Mucosa of descending colon (tissue), 3 donors: Measurements from ENCODE around the gene DOCK8. TPM values are rescaled to one million over a fixed set of nuclear protein-coding genes. Genes with fewer than 3 reads are reported as not detected.
A peak's percentile ranks its signal among the peaks of the same experiment; 100 is the strongest.

ENCODE experiments used
- ATAC-seq: fragments of 200-7000 bp; cut with Tn5 transposase; one replicate; pipeline ENCODE4 v1.9.1; 2020; ENCODE audit warnings: mild to moderate bottlenecking, moderate library complexity
- DNase-seq, 3 donors: peaks; one replicate each; pipeline ENCODE4 v3.0.0-alpha.2; 2020
- H3K36me3 ChIP-seq: fragments of 200-600 bp; one replicate; pipeline ENCODE4 v1.8.0; 2021; ENCODE audit warnings: low read depth, mild to moderate bottlenecking
- H3K4me1 ChIP-seq: fragments of 200-600 bp; one replicate; pipeline ENCODE4 v1.8.0; 2021; ENCODE audit warnings: low read depth, mild to moderate bottlenecking
- H3K4me3 ChIP-seq: fragments of 200-600 bp; one replicate; pipeline ENCODE4 v1.8.0; 2021; ENCODE audit warnings: mild to moderate bottlenecking
- H3K9me3 ChIP-seq: fragments of 200-600 bp; one replicate; pipeline ENCODE4 v1.8.0; 2021; ENCODE audit warnings: mild to moderate bottlenecking
- CTCF ChIP-seq: fragments of 200-600 bp; IDR thresholded peaks from one replicate; pipeline ENCODE4 v1.8.0; 2022; ENCODE audit warnings: antibody characterized with exemption, mild to moderate bottlenecking
- intact Hi-C, 2 donors: fragments of 100-400 bp; cut with DNase I in 1 of 2; cut with micrococcal nuclease in 1 of 2; formaldehyde crosslinking; loops; one replicate each; pipeline versions ENCODE4 v1.11.0 to v1.11.1; 2022; cut with DNase I, micrococcal nuclease
- total RNA-seq, 3 donors: library from RNA; stranded (reverse); fragmentation: NEBNext Ultra II Directional in 2 of 3; extraction: Animal tissue kit (Norgen Biotek cat#: 25700) in 2 of 3; gene quantifications; one replicate each; pipeline versions ENCODE4 v1.2.1 to v1.2.4, GENCODE V29; 2021 to 2023
- donor health status: DM: no; HTN: no; CAD: no; lungs with moderate emphysema.
- donor health status: DM: no; HTN: no; CAD: no.
- donor health status: DM: no; HTN: yes; CAD: no.

Gene DOCK8
- total RNA-seq, 3 donors from 2014 or later = 13.5 to 16.6 (median 15.7) TPM

- intact Hi-C loops = no loop called here
- H3K36me3 ChIP-seq = no peaks in the 10 kb centered on the region
- H3K9me3 ChIP-seq = no peaks in the 10 kb centered on the region
- no peaks in the 10 kb centered on the region for H3K4me1 ChIP-seq
- no peak overlapping the region for H3K4me3 ChIP-seq
- DNase-seq = no peak
- no peak for ATAC-seq
- TF ChIP-seq CTCF = no peak
These were observed 54.5 kb downstream of the DOCK8 start for GRCh38 chr9:269081-269711.

- Histone ChIP-seq H3K36me3 (no peaks in the 10 kb centered on the region), H3K4me1 (no peaks in the 10 kb centered on the region), H3K9me3 (no peaks in the 10 kb centered on the region), H3K4me3 (no peak overlapping the region)
- TF ChIP-seq CTCF = no peak
- intact Hi-C loops = no loop called here
- ATAC-seq = no peak
- no peak for DNase-seq
These were observed 56.1 kb downstream of the DOCK8 start for GRCh38 chr9:270657-271237.

GRCh38 chr9:272251-273213 lies 57.9 kb downstream of the DOCK8 start:
- Histone ChIP-seq H3K9me3 (no peaks in the 10 kb centered on the region), H3K4me3 (no peak overlapping the region), H3K36me3 (no peaks in the 10 kb centered on the region), H3K4me1 (no peaks in the 10 kb centered on the region)
- TF ChIP-seq CTCF = no peak
- intact Hi-C loops = no loop called here
- ATAC-seq = peak; percentile 90
- peak in 1 of 3 donors; percentile 44 for DNase-seq

GRCh38 chr9:274406-274805 lies 59.7 kb downstream of the DOCK8 start:
- H3K4me3 ChIP-seq = no peak overlapping the region
- DNase-seq = no peak
- H3K36me3 ChIP-seq = no peaks in the 10 kb centered on the region
- H3K4me1 ChIP-seq = no peaks in the 10 kb centered on the region
- intact Hi-C loops = no loop called here
- no peak for ATAC-seq
- TF ChIP-seq CTCF = no peak
- no peaks in the 10 kb centered on the region for H3K9me3 ChIP-seq

GRCh38 chr9:277601-278295 lies 63.1 kb downstream of the DOCK8 start:
- TF ChIP-seq CTCF = no peak
- no peaks in the 10 kb centered on the region for H3K4me1 ChIP-seq
- no peaks in the 10 kb centered on the region for H3K36me3 ChIP-seq
- H3K9me3 ChIP-seq = no peaks in the 10 kb centered on the region
- H3K4me3 ChIP-seq = no peak overlapping the region
- DNase-seq (no peak), ATAC-seq (no peak)
- intact Hi-C loops = no loop called here
